ENCODE measurements around the gene DYRK3.

- TF ChIP-seq POLR2AphosphoS5 (IDR thresholded peaks at IDR 0.05) (no peak), POLR2A (IDR thresholded peaks at IDR 0.05) (no peak)
- TF ChIP-seq, protein P1, sequence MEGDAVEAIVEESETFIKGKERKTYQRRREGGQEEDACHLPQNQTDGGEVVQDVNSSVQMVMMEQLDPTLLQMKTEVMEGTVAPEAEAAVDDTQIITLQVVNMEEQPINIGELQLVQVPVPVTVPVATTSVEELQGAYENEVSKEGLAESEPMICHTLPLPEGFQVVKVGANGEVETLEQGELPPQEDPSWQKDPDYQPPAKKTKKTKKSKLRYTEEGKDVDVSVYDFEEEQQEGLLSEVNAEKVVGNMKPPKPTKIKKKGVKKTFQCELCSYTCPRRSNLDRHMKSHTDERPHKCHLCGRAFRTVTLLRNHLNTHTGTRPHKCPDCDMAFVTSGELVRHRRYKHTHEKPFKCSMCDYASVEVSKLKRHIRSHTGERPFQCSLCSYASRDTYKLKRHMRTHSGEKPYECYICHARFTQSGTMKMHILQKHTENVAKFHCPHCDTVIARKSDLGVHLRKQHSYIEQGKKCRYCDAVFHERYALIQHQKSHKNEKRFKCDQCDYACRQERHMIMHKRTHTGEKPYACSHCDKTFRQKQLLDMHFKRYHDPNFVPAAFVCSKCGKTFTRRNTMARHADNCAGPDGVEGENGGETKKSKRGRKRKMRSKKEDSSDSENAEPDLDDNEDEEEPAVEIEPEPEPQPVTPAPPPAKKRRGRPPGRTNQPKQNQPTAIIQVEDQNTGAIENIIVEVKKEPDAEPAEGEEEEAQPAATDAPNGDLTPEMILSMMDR (IDR thresholded peaks at IDR 0.05): no peak
These were observed 30.8 kb downstream of the DYRK3 start for GRCh38 chr1:206666031-206666561.
